Right renal cortex interstitium (tissue), 3 donors: ENCODE measurements around the gene CEACAM1. TPM values are rescaled to one million over a fixed set of nuclear protein-coding genes. Genes with fewer than 3 reads are reported as not detected.
"Not testable (repeated sequence)": the region's sequence is repeated elsewhere in the genome, so short reads cannot be mapped to it uniquely, and the experiment has no call there.

Experiments
- DNase-seq, 3 donors: peaks; one replicate each; pipeline ENCODE4 v3.0.0-alpha.2; 2013; ENCODE audit warnings: low read depth in 3 of 3, low spot score in 2 of 3
- polyA plus RNA-seq, 3 donors: library from polyadenylated mRNA; unstranded; fragments of 120-200 nt; gene quantifications; one replicate each; pipeline ENCODE4 v1.2.1, GENCODE V29; 2013; ENCODE audit not compliant: insufficient read length in 3 of 3

CEACAM1 gene
- 1 to 10 TPM; 8.8 to 10.0 (median 9.7) TPM for polyA plus RNA-seq

GRCh38 chr19:42528354-42529247 lies at the start of gene CEACAM1:
Gene CEACAM1 (minus strand): TSS chr19:42528481. CDS start chr19:42528374, 107 bp downstream.
- no peak for DNase-seq

GRCh38 chr19:42577016-42577415 lies 48.7 kb upstream of the CEACAM1 start:
- DNase-seq = no peak

GRCh38 chr19:42576241-42576640 lies 48.0 kb upstream of the CEACAM1 start:
- DNase-seq = no peak

GRCh38 chr19:42573642-42574041 lies 45.4 kb upstream of the CEACAM1 start:
- no peak for DNase-seq

- no peak for DNase-seq
Observed at GRCh38 chr19:42571116-42571515, 42.8 kb upstream of the CEACAM1 start.

GRCh38 chr19:42569193-42569592 lies 40.9 kb upstream of the CEACAM1 start:
- no peak for DNase-seq

GRCh38 chr19:42568006-42568405 lies 39.7 kb upstream of the CEACAM1 start:
- no peak for DNase-seq

- no peak for DNase-seq
Observed at GRCh38 chr19:42567567-42567966, 39.3 kb upstream of the CEACAM1 start.

- DNase-seq = peak in 1 of 3 donors; percentile 1
Observed at GRCh38 chr19:42563352-42564210, 35.3 kb upstream of the CEACAM1 start.

- no peak for DNase-seq
Observed at GRCh38 chr19:42561512-42561911, 33.2 kb upstream of the CEACAM1 start.

GRCh38 chr19:42560731-42561130 lies 32.5 kb upstream of the CEACAM1 start:
- DNase-seq = no peak

GRCh38 chr19:42558450-42559150 lies 30.3 kb upstream of the CEACAM1 start:
- no peak for DNase-seq

- DNase-seq = not testable (repeated sequence)
Observed at GRCh38 chr19:42557386-42557871, 29.1 kb upstream of the CEACAM1 start.

GRCh38 chr19:42555801-42556200 lies 27.5 kb upstream of the CEACAM1 start:
- DNase-seq = no peak

GRCh38 chr19:42555317-42555716 lies 27.0 kb upstream of the CEACAM1 start:
- DNase-seq = peak in 1 of 3 donors; percentile 2

- DNase-seq = no peak
Observed at GRCh38 chr19:42554046-42554575, 25.8 kb upstream of the CEACAM1 start.

- no peak for DNase-seq
Observed at GRCh38 chr19:42553292-42554045, 25.2 kb upstream of the CEACAM1 start.

- no peak for DNase-seq
Observed at GRCh38 chr19:42552086-42553065, 24.1 kb upstream of the CEACAM1 start.
